Right atrium auricular region (tissue), 2 donors: ENCODE measurements around the gene MEGF8. TPM values are rescaled to one million over a fixed set of nuclear protein-coding genes. Genes with fewer than 3 reads are reported as not detected.
A peak's percentile ranks its signal among the peaks of the same experiment; 100 is the strongest.

Experiments
- DNase-seq: peaks from one replicate; pipeline ENCODE4 v3.0.0-alpha.2; 2019; ENCODE audit warnings: low spot score
- H3K27ac ChIP-seq, 2 donors: fragments of 200-600 bp; sonication (generic); 1 replicate in 1 of 2; 2 replicates in 1 of 2; pipeline ENCODE4 v1.5.1; 2016 to 2019
- H3K27me3 ChIP-seq, 2 donors: fragments of 200-600 bp; sonication (generic); one replicate each; pipeline versions ENCODE4 v1.5.1 to v1.6.0; 2017 to 2019
- H3K36me3 ChIP-seq: fragments of 200-600 bp; sonication (generic); one replicate; pipeline ENCODE4 v1.5.1; 2016
- H3K4me1 ChIP-seq, 2 donors: fragments of 200-600 bp; sonication (generic); one replicate each; pipeline versions ENCODE4 v1.5.1 to v1.6.0; 2017 to 2019
- H3K4me3 ChIP-seq, 2 donors: fragments of 200-600 bp; sonication (generic); 1 replicate in 1 of 2; 2 replicates in 1 of 2; pipeline ENCODE4 v1.5.1; 2017 to 2019; ENCODE audit warnings: mild to moderate bottlenecking in 1 of 2, moderate library complexity in 1 of 2
- H3K9me3 ChIP-seq, 2 donors: fragments of 200-600 bp; sonication (generic); one replicate each; pipeline ENCODE4 v1.5.1; 2019
- CTCF ChIP-seq, 2 donors: fragments of 200-600 bp; sonication (generic); IDR thresholded peaks; one replicate each; pipeline ENCODE4 v1.5.1; 2019; ENCODE audit warnings: antibody characterized with exemption in 2 of 2
- total RNA-seq, 2 donors: library from RNA; depleted of rRNA; stranded (reverse); fragments of >200 nt; gene quantifications; one replicate each; pipeline ENCODE4 v1.1.0, GENCODE V29; 2016

Gene MEGF8
- total RNA-seq, 2 donors from 2014 or later = 24.3 to 31.2 TPM

GRCh38 chr19:42285541-42285941 is 39.9 kb upstream of the MEGF8 start:
- TF ChIP-seq CTCF (IDR thresholded peaks at IDR 0.05) = no peak
- no peak for DNase-seq
- Histone ChIP-seq H3K36me3 (peaks cover 35% of the 10 kb centered on the region), H3K27ac (peak overlapping the region; percentile 51 to 86), H3K4me1 (peaks cover 0 to 55% of the 10 kb centered on the region in 2 donors), H3K27me3 (no peaks in the 10 kb centered on the region), H3K4me3 (peak overlapping the region in 1 of 2 donors; percentile 67), H3K9me3 (no peaks in the 10 kb centered on the region)

GRCh38 chr19:42285988-42286348 is 39.5 kb upstream of the MEGF8 start:
- H3K27ac ChIP-seq = peak overlapping the region; percentile 51 to 86
- no peaks in the 10 kb centered on the region for H3K27me3 ChIP-seq
- TF ChIP-seq CTCF (IDR thresholded peaks at IDR 0.05) = no peak
- no peak for DNase-seq
- H3K4me1 ChIP-seq = peaks cover 0 to 51% of the 10 kb centered on the region in 2 donors
- H3K4me3 ChIP-seq = peak overlapping the region in 1 of 2 donors; percentile 67
- H3K36me3 ChIP-seq = peaks cover 39% of the 10 kb centered on the region
- H3K9me3 ChIP-seq = no peaks in the 10 kb centered on the region

- no peak for TF ChIP-seq CTCF (IDR thresholded peaks at IDR 0.05)
- peaks cover 44% of the 10 kb centered on the region for H3K36me3 ChIP-seq
- H3K4me1 ChIP-seq = peaks cover 0 to 46% of the 10 kb centered on the region in 2 donors
- peak overlapping the region in 1 of 2 donors; percentile 67 for H3K4me3 ChIP-seq
- no peaks in the 10 kb centered on the region for H3K9me3 ChIP-seq
- H3K27me3 ChIP-seq = no peaks in the 10 kb centered on the region
- H3K27ac ChIP-seq = peak overlapping the region; percentile 51 to 86
- DNase-seq = no peak
These were observed 39.0 kb upstream of the MEGF8 start for GRCh38 chr19:42286349-42287016.

GRCh38 chr19:42287017-42287826 is 38.2 kb upstream of the MEGF8 start:
- no peak for DNase-seq
- no peaks in the 10 kb centered on the region for H3K9me3 ChIP-seq
- no peak overlapping the region for H3K4me3 ChIP-seq
- H3K27ac ChIP-seq = peak overlapping the region; percentile 51 to 86
- TF ChIP-seq CTCF (IDR thresholded peaks at IDR 0.05) = no peak
- no peaks in the 10 kb centered on the region for H3K27me3 ChIP-seq
- peaks cover 51% of the 10 kb centered on the region for H3K36me3 ChIP-seq
- H3K4me1 ChIP-seq = peaks cover 0 to 38% of the 10 kb centered on the region in 2 donors

GRCh38 chr19:42287827-42288107 is 37.7 kb upstream of the MEGF8 start:
- Histone ChIP-seq H3K9me3 (no peaks in the 10 kb centered on the region), H3K27ac (no peak overlapping the region), H3K4me1 (peaks cover 0 to 33% of the 10 kb centered on the region in 2 donors), H3K27me3 (no peaks in the 10 kb centered on the region), H3K4me3 (no peak overlapping the region), H3K36me3 (peaks cover 57% of the 10 kb centered on the region)
- DNase-seq = no peak
- no peak for TF ChIP-seq CTCF (IDR thresholded peaks at IDR 0.05)
